Measurements from ENCODE around the gene PVRIG. TPM values are rescaled to one million over a fixed set of nuclear protein-coding genes. Genes with fewer than 3 reads are reported as not detected.
"Not testable (repeated sequence)": the region's sequence is repeated elsewhere in the genome, so short reads cannot be mapped to it uniquely, and the experiment has no call there.

The PVRIG gene
- total RNA-seq, 4 donors from 2014 or later = 0.23 to 1.5 (median 1.4) TPM; not detected in 1

- H3K36me3 ChIP-seq; intact Hi-C loops (cut with DNase I); H3K27me3 ChIP-seq; H3K4me3 ChIP-seq; DNase-seq (ENCODE audit: extremely low spot score); H3K9me3 ChIP-seq; H3K27ac ChIP-seq (replicated peaks in 1 of 4): not testable (repeated sequence)
- H3K4me1 ChIP-seq = peaks cover 12 to 37% (median 29%) of the 10 kb centered on the region in 4 donors
- 53% methylated on average over 5 of the region's 5 CpGs for WGBS
These were observed 46.1 kb downstream of the PVRIG start for GRCh38 chr7:100265851-100266250.

- no peak for DNase-seq (ENCODE audit: extremely low spot score)
- H3K4me3 ChIP-seq = no peak overlapping the region
- no peak overlapping the region for H3K27ac ChIP-seq (replicated peaks in 1 of 4)
- WGBS = 86% methylated on average over 9 of the region's 10 CpGs
- peaks cover 12 to 42% (median 35%) of the 10 kb centered on the region in 4 donors for H3K4me1 ChIP-seq
- no peaks in the 10 kb centered on the region for H3K9me3 ChIP-seq
- H3K36me3 ChIP-seq = peaks cover 0 to 3% (median 0%) of the 10 kb centered on the region in 4 donors
- H3K27me3 ChIP-seq = no peaks in the 10 kb centered on the region
- TF ChIP-seq EP300 (IDR thresholded peaks at IDR 0.05) (no peak), POLR2AphosphoS5 (IDR thresholded peaks at IDR 0.05) (no peak), POLR2A (IDR thresholded peaks at IDR 0.05; ENCODE audit: low read depth) (no peak)
- TF ChIP-seq, protein P1, sequence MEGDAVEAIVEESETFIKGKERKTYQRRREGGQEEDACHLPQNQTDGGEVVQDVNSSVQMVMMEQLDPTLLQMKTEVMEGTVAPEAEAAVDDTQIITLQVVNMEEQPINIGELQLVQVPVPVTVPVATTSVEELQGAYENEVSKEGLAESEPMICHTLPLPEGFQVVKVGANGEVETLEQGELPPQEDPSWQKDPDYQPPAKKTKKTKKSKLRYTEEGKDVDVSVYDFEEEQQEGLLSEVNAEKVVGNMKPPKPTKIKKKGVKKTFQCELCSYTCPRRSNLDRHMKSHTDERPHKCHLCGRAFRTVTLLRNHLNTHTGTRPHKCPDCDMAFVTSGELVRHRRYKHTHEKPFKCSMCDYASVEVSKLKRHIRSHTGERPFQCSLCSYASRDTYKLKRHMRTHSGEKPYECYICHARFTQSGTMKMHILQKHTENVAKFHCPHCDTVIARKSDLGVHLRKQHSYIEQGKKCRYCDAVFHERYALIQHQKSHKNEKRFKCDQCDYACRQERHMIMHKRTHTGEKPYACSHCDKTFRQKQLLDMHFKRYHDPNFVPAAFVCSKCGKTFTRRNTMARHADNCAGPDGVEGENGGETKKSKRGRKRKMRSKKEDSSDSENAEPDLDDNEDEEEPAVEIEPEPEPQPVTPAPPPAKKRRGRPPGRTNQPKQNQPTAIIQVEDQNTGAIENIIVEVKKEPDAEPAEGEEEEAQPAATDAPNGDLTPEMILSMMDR (IDR thresholded peaks at IDR 0.05) = no peak
- intact Hi-C loops (cut with DNase I) = no loop called here
These were observed 47.0 kb downstream of the PVRIG start for GRCh38 chr7:100266576-100267354.

- no peak overlapping the region for H3K4me3 ChIP-seq
- WGBS = 89% methylated on average over 6 of the region's 6 CpGs
- intact Hi-C loops (cut with DNase I) = no loop called here
- no peaks in the 10 kb centered on the region for H3K9me3 ChIP-seq
- peaks cover 0 to 3% (median 0%) of the 10 kb centered on the region in 4 donors for H3K36me3 ChIP-seq
- TF ChIP-seq, protein P1 (IDR thresholded peaks at IDR 0.05) = no peak
- TF ChIP-seq POLR2A (IDR thresholded peaks at IDR 0.05; ENCODE audit: low read depth) = no peak
- no peak for TF ChIP-seq EP300 (IDR thresholded peaks at IDR 0.05)
- TF ChIP-seq POLR2AphosphoS5 (IDR thresholded peaks at IDR 0.05) = no peak
- DNase-seq (ENCODE audit: extremely low spot score) = no peak
- H3K4me1 ChIP-seq = peaks cover 16 to 47% (median 40%) of the 10 kb centered on the region in 4 donors
- H3K27ac ChIP-seq (replicated peaks in 1 of 4) = no peak overlapping the region
- H3K27me3 ChIP-seq = no peaks in the 10 kb centered on the region
These were observed 47.9 kb downstream of the PVRIG start for GRCh38 chr7:100267648-100268047.

- 94% methylated on average over 11 of the region's 11 CpGs for WGBS
- intact Hi-C loops (cut with DNase I); H3K36me3 ChIP-seq: not testable (repeated sequence)
These were observed 49.1 kb downstream of the PVRIG start for GRCh38 chr7:100268882-100269281.

GRCh38 chr7:100269306-100270045 is 49.7 kb downstream of the PVRIG start:
- DNase-seq (ENCODE audit: extremely low spot score); H3K27ac ChIP-seq (replicated peaks in 1 of 4); H3K9me3 ChIP-seq; H3K36me3 ChIP-seq; H3K27me3 ChIP-seq; intact Hi-C loops (cut with DNase I): not testable (repeated sequence)
- Histone ChIP-seq H3K4me3 (peak overlapping the region in 3 of 4 donors; percentile 12 to 38 (median 14)), H3K4me1 (peaks cover 16 to 49% (median 42%) of the 10 kb centered on the region in 4 donors)
- WGBS = 68% methylated on average over 9 of the region's 14 CpGs

More at GRCh38 chr7:100268882-100269281, 49.1 kb downstream of the PVRIG start:
- DNase-seq (ENCODE audit: extremely low spot score); H3K27ac ChIP-seq (replicated peaks in 1 of 4); H3K9me3 ChIP-seq; H3K4me3 ChIP-seq; H3K27me3 ChIP-seq: not testable (repeated sequence)
- H3K4me1 ChIP-seq = peaks cover 16 to 49% (median 42%) of the 10 kb centered on the region in 4 donors

- DNase-seq (ENCODE audit: extremely low spot score); H3K9me3 ChIP-seq; H3K27me3 ChIP-seq; intact Hi-C loops (cut with DNase I); H3K36me3 ChIP-seq: not testable (repeated sequence)
- WGBS = 25% methylated on average over 13 of the region's 23 CpGs
- Histone ChIP-seq H3K4me1 (peaks cover 16 to 48% (median 40%) of the 10 kb centered on the region in 4 donors), H3K27ac (replicated peaks in 1 of 4) (peak overlapping the region in 3 of 4 donors; percentile 48 to 75 (median 75)), H3K4me3 (peak overlapping the region; percentile 70 to 98 (median 80))
These were observed 50.5 kb downstream of the PVRIG start for GRCh38 chr7:100270046-100270918.

Other genes with a start within 250 kb of the PVRIG start
- gene AZGP1, start 243.9 kb upstream of the PVRIG start, total RNA-seq = 1 to 10 TPM; 2.5 to 3.4 (median 3.0) TPM
- gene ZKSCAN1, start 204.4 kb upstream of the PVRIG start, total RNA-seq = 10 to 100 TPM; 22.7 to 27.0 (median 24.0) TPM
- 10 to 100 TPM; 12.9 to 18.4 (median 16.1) TPM for gene ZSCAN21, start 170.2 kb upstream of the PVRIG start, total RNA-seq
- 10 to 100 TPM; 15.6 to 25.3 (median 20.7) TPM for gene ZNF3, start 138.2 kb upstream of the PVRIG start, total RNA-seq
- 10 to 100 TPM; 49.4 to 97.6 (median 73.7) TPM for gene COPS6, start 131.0 kb upstream of the PVRIG start, total RNA-seq
- 10 to 100 TPM; 35.3 to 60.3 (median 41.1) TPM for gene MCM7, start 118.6 kb upstream of the PVRIG start, total RNA-seq
- 10 to 100 TPM; 19.9 to 31.7 (median 26.1) TPM for gene AP4M1, start 118.3 kb upstream of the PVRIG start, total RNA-seq
- 10 to 100 TPM; 48.5 to 92.1 (median 77.8) TPM for gene TAF6, start 100.6 kb upstream of the PVRIG start, total RNA-seq
- 10 to 100 TPM in 3 of 4 donors, 1 to 10 TPM in 1; 8.3 to 16.2 (median 13.3) TPM for gene CNPY4, start 100.3 kb upstream of the PVRIG start, total RNA-seq
- gene MBLAC1, start 93.0 kb upstream of the PVRIG start, total RNA-seq = 1 to 10 TPM; 3.1 to 8.8 (median 5.0) TPM
- gene LAMTOR4, start 71.0 kb upstream of the PVRIG start, total RNA-seq = 100 to 1,000 TPM; 117 to 184 (median 152) TPM
- 1 to 10 TPM; 5.5 to 8.8 (median 6.8) TPM for gene TRAPPC14, start 61.2 kb upstream of the PVRIG start, total RNA-seq
- gene GAL3ST4, start 51.3 kb upstream of the PVRIG start, total RNA-seq = 1 to 10 TPM; 1.6 to 7.3 (median 2.8) TPM
- gene GPC2, start 42.6 kb upstream of the PVRIG start, total RNA-seq = 1 to 10 TPM in 1 of 4 donors, under 1 TPM in 3; 0.33 to 1.0 (median 0.71) TPM
- gene STAG3, start 42.0 kb upstream of the PVRIG start, total RNA-seq = under 1 TPM in 3 of 4 donors, not detected in 1; 0.13 to 0.92 (median 0.50) TPM
- gene SPDYE3, start 87.8 kb downstream of the PVRIG start, total RNA-seq = not detected
- 10 to 100 TPM; 13.5 to 33.6 (median 20.7) TPM for gene PILRB, start 138.2 kb downstream of the PVRIG start, total RNA-seq
- 1 to 10 TPM; 3.3 to 8.8 (median 5.4) TPM for gene PILRA, start 153.5 kb downstream of the PVRIG start, total RNA-seq
- gene ZCWPW1, start 208.8 kb downstream of the PVRIG start, total RNA-seq = 1 to 10 TPM; 2.9 to 7.6 (median 5.8) TPM
- gene MEPCE, start 209.9 kb downstream of the PVRIG start, total RNA-seq = 10 to 100 TPM; 21.2 to 44.9 (median 40.6) TPM
- gene PPP1R35, start 216.5 kb downstream of the PVRIG start, total RNA-seq = 10 to 100 TPM; 24.5 to 35.1 (median 27.0) TPM
- under 1 TPM in 1 of 4 donors, not detected in 3; 0.78 TPM for gene SPACDR, start 244.3 kb downstream of the PVRIG start, total RNA-seq

Measured in esophagus muscularis mucosa (tissue), 4 donors.